ENCODE results near the gene TUBG2. TPM values are rescaled to one million over a fixed set of nuclear protein-coding genes. Genes with fewer than 3 reads are reported as not detected.
A peak's percentile ranks its signal among the peaks of the same experiment; 100 is the strongest.

Gene TUBG2
- total RNA-seq, 1 donor from 2014 or later: 3.6 TPM

GRCh38 chr17:42676424-42677011 lies 17.4 kb downstream of the TUBG2 start, which contains the start of gene PLEKHH3:
Gene PLEKHH3, minus strand, starts transcription at chr17:42676994. Its CDS starts 431 bp downstream, at chr17:42676563.
- DNase-seq (ENCODE audit: low read depth, low spot score): no peak

GRCh38 chr17:42677012-42677857 lies 18.2 kb downstream of the TUBG2 start:
- peak; percentile 98 for DNase-seq (ENCODE audit: low read depth, low spot score)

- no peak for DNase-seq (ENCODE audit: low read depth, low spot score)
Measured at GRCh38 chr17:42677921-42678781, 19.1 kb downstream of the TUBG2 start.

GRCh38 chr17:42678951-42679491 lies 19.9 kb downstream of the TUBG2 start:
- no peak for DNase-seq (ENCODE audit: low read depth, low spot score)

- DNase-seq (ENCODE audit: low read depth, low spot score): no peak
Measured at GRCh38 chr17:42679492-42680330, 20.6 kb downstream of the TUBG2 start.

GRCh38 chr17:42680331-42680808 lies 21.3 kb downstream of the TUBG2 start:
- DNase-seq (ENCODE audit: low read depth, low spot score): no peak

- no peak for DNase-seq (ENCODE audit: low read depth, low spot score)
Measured at GRCh38 chr17:42681976-42682721, 23.1 kb downstream of the TUBG2 start, which contains the start of gene CNTNAP1. Gene CNTNAP1, plus strand, starts transcription at chr17:42682531. Its CDS starts 299 bp downstream, at chr17:42682830.

- no peak for DNase-seq (ENCODE audit: low read depth, low spot score)
Measured at GRCh38 chr17:42682722-42683403, 23.8 kb downstream of the TUBG2 start.

GRCh38 chr17:42683407-42684034 lies 24.4 kb downstream of the TUBG2 start:
- no peak for DNase-seq (ENCODE audit: low read depth, low spot score)

- DNase-seq (ENCODE audit: low read depth, low spot score): no peak
Measured at GRCh38 chr17:42684929-42685556, 26.0 kb downstream of the TUBG2 start.

- no peak for DNase-seq (ENCODE audit: low read depth, low spot score)
Measured at GRCh38 chr17:42685831-42686230, 26.7 kb downstream of the TUBG2 start.

GRCh38 chr17:42686520-42687128 lies 27.5 kb downstream of the TUBG2 start:
- DNase-seq (ENCODE audit: low read depth, low spot score): no peak

- no peak for DNase-seq (ENCODE audit: low read depth, low spot score)
Measured at GRCh38 chr17:42687707-42688320, 28.7 kb downstream of the TUBG2 start.

- no peak for DNase-seq (ENCODE audit: low read depth, low spot score)
Measured at GRCh38 chr17:42690596-42690995, 31.5 kb downstream of the TUBG2 start.

GRCh38 chr17:42691021-42691545 lies 32.0 kb downstream of the TUBG2 start:
- no peak for DNase-seq (ENCODE audit: low read depth, low spot score)

- no peak for DNase-seq (ENCODE audit: low read depth, low spot score)
Measured at GRCh38 chr17:42692489-42692888, 33.4 kb downstream of the TUBG2 start.

GRCh38 chr17:42694524-42694923 lies 35.4 kb downstream of the TUBG2 start:
- no peak for DNase-seq (ENCODE audit: low read depth, low spot score)

Measured in pulmonary artery endothelial cell (primary cell).